Endothelial cell of umbilical vein (primary cell): ENCODE results near the gene KLHL36.

Source experiments
- POLR2A ChIP-seq: IDR thresholded peaks from 2 replicates; pipeline ENCODE4 v1.6.1; 2012; ENCODE audit warnings: low read depth, mild to moderate bottlenecking, control low read depth, low read length
- POLR2AphosphoS5 ChIP-seq: IDR thresholded peaks from 2 replicates; pipeline ENCODE4 v1.6.1; 2012; ENCODE audit warnings: low read depth, mild to moderate bottlenecking, control low read depth, low read length, moderate library complexity; ENCODE audit not compliant: insufficient read depth
- TF ChIP-seq, protein P1 (sequence below), 2 donors: IDR thresholded peaks; 1 replicate in 1 of 2; 2 replicates in 1 of 2; pipeline ENCODE4 v1.5.1; 2011; ENCODE audit warnings: low read length in 2 of 2, mild to moderate bottlenecking in 2 of 2, moderate library complexity in 2 of 2, control low read depth in 1 of 2, inconsistent platforms in 1 of 2, low read depth in 1 of 2; ENCODE audit not compliant: insufficient read depth in 1 of 2; ENCODE audit errors: extremely low read depth in 1 of 2
- TF ChIP-seq, protein P2 (sequence below): IDR thresholded peaks from 2 replicates; pipeline ENCODE4 v1.6.1; 2011; ENCODE audit not compliant: insufficient read depth, insufficient read length

DNA sequence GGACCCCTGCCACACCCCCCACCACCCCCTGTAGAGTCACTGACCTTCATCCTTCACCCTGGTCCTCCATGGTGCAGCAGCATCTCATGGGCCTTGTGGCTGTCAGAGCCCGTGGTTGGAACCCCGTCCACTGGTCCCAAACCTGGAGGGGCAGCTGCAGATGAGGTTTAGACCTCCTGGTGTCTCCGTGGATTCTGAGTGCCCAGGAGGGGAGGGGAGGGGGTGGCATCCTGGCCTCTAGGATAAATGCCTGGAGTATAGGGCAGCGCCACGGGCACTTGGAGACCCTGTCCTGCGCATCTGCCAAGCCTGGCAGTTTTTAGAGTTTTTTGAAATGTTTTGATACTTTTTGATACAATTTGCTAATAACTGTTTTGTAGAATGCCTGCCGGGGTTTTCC lies 17.5 kb downstream of the KLHL36 start:
- no peak for TF ChIP-seq POLR2AphosphoS5
- TF ChIP-seq, protein P1, sequence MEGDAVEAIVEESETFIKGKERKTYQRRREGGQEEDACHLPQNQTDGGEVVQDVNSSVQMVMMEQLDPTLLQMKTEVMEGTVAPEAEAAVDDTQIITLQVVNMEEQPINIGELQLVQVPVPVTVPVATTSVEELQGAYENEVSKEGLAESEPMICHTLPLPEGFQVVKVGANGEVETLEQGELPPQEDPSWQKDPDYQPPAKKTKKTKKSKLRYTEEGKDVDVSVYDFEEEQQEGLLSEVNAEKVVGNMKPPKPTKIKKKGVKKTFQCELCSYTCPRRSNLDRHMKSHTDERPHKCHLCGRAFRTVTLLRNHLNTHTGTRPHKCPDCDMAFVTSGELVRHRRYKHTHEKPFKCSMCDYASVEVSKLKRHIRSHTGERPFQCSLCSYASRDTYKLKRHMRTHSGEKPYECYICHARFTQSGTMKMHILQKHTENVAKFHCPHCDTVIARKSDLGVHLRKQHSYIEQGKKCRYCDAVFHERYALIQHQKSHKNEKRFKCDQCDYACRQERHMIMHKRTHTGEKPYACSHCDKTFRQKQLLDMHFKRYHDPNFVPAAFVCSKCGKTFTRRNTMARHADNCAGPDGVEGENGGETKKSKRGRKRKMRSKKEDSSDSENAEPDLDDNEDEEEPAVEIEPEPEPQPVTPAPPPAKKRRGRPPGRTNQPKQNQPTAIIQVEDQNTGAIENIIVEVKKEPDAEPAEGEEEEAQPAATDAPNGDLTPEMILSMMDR (IDR thresholded peaks at IDR 0.05; ENCODE audit: extremely low read depth in 1 of 2, insufficient read depth in 1 of 2, low read depth in 1 of 2, low read length in 2 of 2) = no peak
- TF ChIP-seq, protein P2, sequence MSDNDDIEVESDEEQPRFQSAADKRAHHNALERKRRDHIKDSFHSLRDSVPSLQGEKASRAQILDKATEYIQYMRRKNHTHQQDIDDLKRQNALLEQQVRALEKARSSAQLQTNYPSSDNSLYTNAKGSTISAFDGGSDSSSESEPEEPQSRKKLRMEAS = no peak
- no peak for TF ChIP-seq POLR2A
